Activated CD4-positive, alpha-beta T cell treated with anti-CD3 and anti-CD28 coated beads for 36 hours (primary cell): ENCODE data around the gene OR2AT4. TPM values are rescaled to one million over a fixed set of nuclear protein-coding genes. Genes with fewer than 3 reads are reported as not detected.
"Not testable (repeated sequence)": the region's sequence is repeated elsewhere in the genome, so short reads cannot be mapped to it uniquely, and the experiment has no call there.

ENCODE experiments used
- ATAC-seq: fragments of 200-7000 bp; cut with Tn5 transposase; one replicate; pipeline ENCODE4 v1.10.0; 2021; ENCODE audit warnings: mild to moderate bottlenecking, moderate library complexity
- CTCF ChIA-PET: fragments of 350-600 bp; sonication (Branson Sonifier 250); formaldehyde crosslinking; loops from one replicate; lab custom pipeline; 2021; ENCODE audit warnings: antibody characterized with exemption; lab: Charles Lee
- POLR2A ChIA-PET: fragments of 350-600 bp; sonication (Branson Sonifier 250); formaldehyde crosslinking; loops from one replicate; lab custom pipeline; 2021; ENCODE audit warnings: antibody characterized with exemption, inconsistent platforms; lab: Charles Lee
- DNase-seq: peaks from one replicate; pipeline ENCODE4 v3.0.0-alpha.2; 2020
- H3K27ac Mint-ChIP-seq: one replicate; pipeline ENCODE4 v1.8.0; 2021; ENCODE audit warnings: mixed read lengths
- H3K27me3 Mint-ChIP-seq: one replicate; pipeline ENCODE4 v1.8.0; 2021; ENCODE audit warnings: mixed read lengths
- H3K36me3 Mint-ChIP-seq: one replicate; pipeline ENCODE4 v1.8.0; 2021; ENCODE audit warnings: low read depth, mixed read lengths
- H3K4me1 Mint-ChIP-seq: one replicate; pipeline ENCODE4 v1.8.0; 2021; ENCODE audit warnings: mixed read lengths
- H3K4me3 Mint-ChIP-seq: one replicate; pipeline ENCODE4 v1.8.0; 2021; ENCODE audit warnings: mild to moderate bottlenecking, moderate library complexity, mixed read lengths
- H3K9me3 Mint-ChIP-seq: one replicate; pipeline ENCODE4 v1.8.0; 2021; ENCODE audit warnings: low read depth, mixed read lengths
- intact Hi-C, 2 experiments: fragments of 100-400 bp; cut with DNase I in 1 of 2; cut with micrococcal nuclease in 1 of 2; formaldehyde crosslinking; loops; one replicate each; pipeline versions ENCODE4 v1.14.2 to v1.15.1; 2022 to 2024; cut with DNase I, micrococcal nuclease
- total RNA-seq, 2 experiments: library from RNA; stranded (reverse); gene quantifications; one replicate each; pipeline ENCODE4 v1.2.3, GENCODE V29; 2021

OR2AT4 gene
- total RNA-seq, 2 experiments from 2014 or later = not detected

DNA sequence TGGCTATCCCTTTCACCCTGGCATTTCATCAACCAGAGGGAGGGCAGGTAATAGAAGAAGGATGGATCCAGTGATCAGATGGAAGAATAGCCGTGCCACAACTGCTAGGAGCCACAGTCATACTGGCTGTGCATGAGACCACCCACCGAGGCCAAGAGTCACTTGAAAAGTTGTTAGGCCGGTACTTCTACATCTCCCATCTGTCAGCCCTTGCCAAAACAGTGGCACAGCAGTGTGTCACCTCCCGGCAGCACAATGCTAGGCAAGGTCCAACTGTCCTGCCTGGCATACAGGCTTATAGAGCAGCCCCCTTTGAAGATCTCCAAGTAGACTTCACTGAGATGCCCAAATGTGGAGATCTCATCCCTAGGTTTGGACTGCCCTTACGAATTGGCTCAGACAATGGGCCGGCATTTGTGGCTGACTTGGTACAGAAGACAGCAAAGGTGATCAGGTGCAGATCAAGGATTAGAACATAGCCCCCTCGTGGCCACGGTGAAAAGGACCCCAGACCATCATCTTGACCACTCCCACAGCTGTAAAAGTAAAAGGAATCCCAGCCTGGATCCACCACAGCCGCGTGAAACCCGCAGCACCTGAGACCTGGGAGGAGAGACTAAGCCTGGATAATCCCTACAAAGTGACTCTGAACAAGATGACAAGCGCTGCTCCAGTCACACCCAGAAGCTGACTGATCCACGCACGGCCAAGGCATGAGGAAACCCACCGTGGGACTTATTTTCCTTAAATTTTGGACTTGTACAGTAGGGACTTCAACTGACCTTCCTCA lies 52.1 kb downstream of the OR2AT4 start:
- intact Hi-C loops, DNase-seq, CTCF ChIA-PET, H3K9me3 Mint-ChIP-seq, H3K36me3 Mint-ChIP-seq, H3K4me1 Mint-ChIP-seq, POLR2A ChIA-PET, H3K27ac Mint-ChIP-seq, ATAC-seq, H3K27me3 Mint-ChIP-seq, H3K4me3 Mint-ChIP-seq: not testable (repeated sequence)

- H3K9me3 Mint-ChIP-seq, H3K4me1 Mint-ChIP-seq, POLR2A ChIA-PET, H3K27ac Mint-ChIP-seq, H3K4me3 Mint-ChIP-seq, DNase-seq, H3K36me3 Mint-ChIP-seq, intact Hi-C loops, H3K27me3 Mint-ChIP-seq, ATAC-seq: not testable (repeated sequence)
- CTCF ChIA-PET = interaction anchor here (1.1 kb wide), 1 partner anchor 163 kb away, joined by 3 read pairs; no protein-coding TSS in a partner anchor
Measured at GRCh38 chr11:75041821-75042220, 54.9 kb downstream of the OR2AT4 start.

- Mint-ChIP-seq H3K27me3 (peaks cover 2% of the 10 kb centered on the region), H3K36me3 (no peaks in the 10 kb centered on the region), H3K27ac (no peak overlapping the region), H3K4me1 (no peaks in the 10 kb centered on the region), H3K9me3 (no peaks in the 10 kb centered on the region), H3K4me3 (no peak overlapping the region)
- ChIA-PET POLR2A (no interaction called here), CTCF (interaction anchor here (0.5 kb wide), 1 partner anchor 113 kb away, joined by 3 read pairs; no protein-coding TSS in a partner anchor)
- intact Hi-C loops = no loop called here
- no peak for ATAC-seq
- DNase-seq = no peak
Measured at GRCh38 chr11:75041263-75041662, 55.4 kb downstream of the OR2AT4 start.

DNA sequence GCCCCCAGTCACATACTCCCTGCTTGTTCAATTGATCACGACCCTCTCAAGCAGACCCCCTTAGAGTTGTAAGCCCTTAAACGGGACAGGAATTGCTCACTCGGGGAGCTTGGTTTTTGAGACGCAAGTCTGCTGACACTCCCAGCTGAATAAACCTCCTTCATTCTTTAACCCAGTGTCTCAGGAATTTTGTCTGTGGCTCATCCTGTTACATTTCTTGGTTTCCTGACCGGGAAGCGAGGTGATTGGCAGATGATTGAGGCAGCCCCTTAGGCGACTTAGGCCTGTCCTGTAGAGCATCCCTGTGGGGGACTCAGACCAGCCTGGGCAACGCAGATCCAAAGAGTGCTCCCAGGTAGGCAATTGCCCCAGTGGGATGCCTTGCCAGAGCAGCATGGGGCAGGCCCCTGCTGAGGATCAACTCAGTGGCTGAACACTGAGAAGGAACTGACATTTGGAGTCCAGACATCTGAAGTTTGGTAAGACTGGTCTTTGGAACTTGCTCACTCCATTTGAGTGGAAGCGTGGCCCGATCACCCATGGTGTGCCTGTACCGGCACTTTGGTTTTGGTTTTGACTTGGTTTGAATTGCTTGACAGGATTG lies 56.4 kb downstream of the OR2AT4 start:
- DNase-seq (no peak), ATAC-seq (no peak)
- ChIA-PET POLR2A (no interaction called here), CTCF (interaction anchor here (0.6 kb wide), 1 partner anchor 110 kb away, joined by 3 read pairs; no protein-coding TSS in a partner anchor)
- intact Hi-C loops = no loop called here
- H3K9me3 Mint-ChIP-seq = no peaks in the 10 kb centered on the region
- H3K4me3 Mint-ChIP-seq = no peak overlapping the region
- H3K4me1 Mint-ChIP-seq = no peaks in the 10 kb centered on the region
- H3K27ac Mint-ChIP-seq = no peak overlapping the region
- peaks cover 2% of the 10 kb centered on the region for H3K27me3 Mint-ChIP-seq
- no peaks in the 10 kb centered on the region for H3K36me3 Mint-ChIP-seq

DNA sequence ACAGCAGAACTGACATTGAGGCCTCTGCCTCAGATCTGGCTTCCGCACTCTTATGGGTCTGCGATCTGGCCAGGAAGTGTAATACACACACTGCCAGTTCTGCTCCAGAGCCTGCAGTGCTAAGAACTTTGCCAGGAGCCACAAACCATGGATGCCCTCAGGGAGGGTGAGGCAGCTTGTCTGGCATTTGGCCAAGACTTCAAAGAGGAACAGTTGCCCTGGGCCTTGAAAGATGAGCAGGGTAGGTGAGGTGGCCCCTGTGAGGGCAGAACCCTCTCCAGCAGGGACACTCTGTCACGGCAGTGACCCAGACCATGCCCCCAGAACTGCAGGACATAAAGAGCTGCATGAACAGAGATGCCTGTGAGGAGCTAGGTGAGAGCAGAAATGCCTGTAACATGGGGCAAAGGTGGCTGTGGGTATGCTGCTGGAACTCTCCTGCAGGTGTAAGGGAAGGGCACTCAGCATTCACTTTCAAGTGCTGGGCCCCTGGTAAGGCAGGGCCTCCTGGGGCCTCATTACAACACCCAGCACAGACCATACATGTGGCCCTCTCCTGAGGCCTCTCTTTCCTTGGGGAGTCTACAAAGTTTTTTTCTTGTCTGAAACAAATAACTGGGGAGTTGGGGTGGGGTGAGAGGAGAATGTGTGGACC lies 60.6 kb downstream of the OR2AT4 start:
- Mint-ChIP-seq H3K9me3 (no peaks in the 10 kb centered on the region), H3K27me3 (peaks cover 2% of the 10 kb centered on the region), H3K4me1 (no peaks in the 10 kb centered on the region), H3K36me3 (no peaks in the 10 kb centered on the region), H3K27ac (no peak overlapping the region), H3K4me3 (no peak overlapping the region)
- DNase-seq (no peak), ATAC-seq (no peak)
- ChIA-PET CTCF (interaction anchor here (2.5 kb wide), 1 partner anchor 13 kb away, joined by 11 read pairs; no protein-coding TSS in a partner anchor), POLR2A (no interaction called here)
- intact Hi-C loops = no loop called here

- H3K27ac Mint-ChIP-seq = no peak overlapping the region
- ATAC-seq = no peak
- H3K9me3 Mint-ChIP-seq = no peaks in the 10 kb centered on the region
- H3K27me3 Mint-ChIP-seq = no peaks in the 10 kb centered on the region
- H3K4me3 Mint-ChIP-seq = no peak overlapping the region
- POLR2A ChIA-PET = no interaction called here
- intact Hi-C loops = no loop called here
- CTCF ChIA-PET = interaction anchor here (0.7 to 2.5 kb wide), 2 partner anchors 12 to 104 kb away, joined by 3 to 11 read pairs; no protein-coding TSS in a partner anchor
- no peaks in the 10 kb centered on the region for H3K36me3 Mint-ChIP-seq
- no peak for DNase-seq
- no peaks in the 10 kb centered on the region for H3K4me1 Mint-ChIP-seq
Measured at GRCh38 chr11:75035256-75035655, 61.4 kb downstream of the OR2AT4 start.

DNA sequence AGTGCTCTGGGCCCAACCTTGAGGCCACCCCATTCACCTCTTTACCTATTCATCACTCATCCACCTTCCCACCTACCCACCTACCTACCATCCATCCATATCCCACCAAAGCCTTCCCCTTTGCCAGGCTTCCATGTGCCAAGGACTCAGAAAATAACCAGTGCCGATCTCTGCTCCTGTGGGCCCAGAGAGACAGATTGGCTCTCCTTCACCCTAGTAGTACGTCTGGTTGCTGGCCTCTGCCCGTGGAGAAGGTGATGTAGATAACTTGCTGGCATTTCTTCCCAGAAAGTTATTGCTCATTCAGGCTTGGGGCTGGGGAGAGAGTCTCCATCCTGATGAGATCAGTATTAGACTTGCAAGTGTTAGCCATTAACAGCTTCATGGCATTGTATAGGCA lies 62.8 kb downstream of the OR2AT4 start:
- DNase-seq = no peak
- ATAC-seq = no peak
- intact Hi-C loops = no loop called here
- ChIA-PET CTCF (interaction anchor here (1.5 to 2.5 kb wide), 2 partner anchors 11 to 12 kb away, joined by 6 to 11 read pairs; no protein-coding TSS in a partner anchor), POLR2A (no interaction called here)
- Mint-ChIP-seq H3K27me3 (no peaks in the 10 kb centered on the region), H3K36me3 (no peaks in the 10 kb centered on the region), H3K27ac (no peak overlapping the region), H3K4me1 (no peaks in the 10 kb centered on the region), H3K9me3 (no peaks in the 10 kb centered on the region), H3K4me3 (no peak overlapping the region)

DNA sequence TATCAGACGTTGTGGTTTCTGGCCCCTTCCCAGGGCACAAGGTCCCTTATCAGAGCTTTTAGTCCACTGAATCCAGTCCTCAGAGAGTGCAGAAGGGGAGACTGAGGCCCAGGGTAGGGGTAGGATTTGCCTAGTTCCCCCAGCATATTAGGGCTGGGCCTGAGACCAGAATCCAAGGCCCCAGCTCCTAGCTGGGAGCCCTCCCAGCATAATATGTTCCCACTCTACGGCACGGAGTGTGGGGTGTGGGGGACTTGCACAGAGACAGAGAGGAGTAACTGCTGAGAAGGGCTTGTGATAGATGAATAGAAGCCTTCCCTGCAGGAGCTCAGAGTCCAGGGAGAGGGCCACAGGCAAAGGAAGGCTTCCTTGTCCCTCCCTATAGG lies 64.1 kb downstream of the OR2AT4 start:
- no peak for DNase-seq
- intact Hi-C loops = loop anchor here (1.0 kb wide), 1 partner anchor 103 kb away; no protein-coding TSS in a partner anchor
- no peak for ATAC-seq
- H3K4me3 Mint-ChIP-seq = no peak overlapping the region
- H3K27me3 Mint-ChIP-seq = no peaks in the 10 kb centered on the region
- CTCF ChIA-PET = interaction anchor here (0.7 to 1.5 kb wide), 5 partner anchors 10 to 219 kb away, joined by 3 to 6 read pairs (median 3); no protein-coding TSS in a partner anchor
- no peaks in the 10 kb centered on the region for H3K36me3 Mint-ChIP-seq
- no peaks in the 10 kb centered on the region for H3K9me3 Mint-ChIP-seq
- POLR2A ChIA-PET = no interaction called here
- H3K27ac Mint-ChIP-seq = no peak overlapping the region
- H3K4me1 Mint-ChIP-seq = no peaks in the 10 kb centered on the region

GRCh38 chr11:75031771-75032549 lies 64.7 kb downstream of the OR2AT4 start:
- H3K27ac Mint-ChIP-seq = no peak overlapping the region
- intact Hi-C loops = loop anchor here (1.0 kb wide), 1 partner anchor 103 kb away; no protein-coding TSS in a partner anchor
- ChIA-PET POLR2A (no interaction called here), CTCF (interaction anchor here (0.5 to 1.5 kb wide), 9 partner anchors 10 to 220 kb away, joined by 3 to 6 read pairs (median 4); no protein-coding TSS in a partner anchor)
- H3K36me3 Mint-ChIP-seq = no peaks in the 10 kb centered on the region
- DNase-seq (peak; percentile 84), ATAC-seq (peak; percentile 75)
- H3K4me3 Mint-ChIP-seq = no peak overlapping the region
- no peaks in the 10 kb centered on the region for H3K27me3 Mint-ChIP-seq
- no peaks in the 10 kb centered on the region for H3K9me3 Mint-ChIP-seq
- H3K4me1 Mint-ChIP-seq = no peaks in the 10 kb centered on the region
